ENCODE measurements around the gene ATP1A1.

The ATP1A1 gene

DNA sequence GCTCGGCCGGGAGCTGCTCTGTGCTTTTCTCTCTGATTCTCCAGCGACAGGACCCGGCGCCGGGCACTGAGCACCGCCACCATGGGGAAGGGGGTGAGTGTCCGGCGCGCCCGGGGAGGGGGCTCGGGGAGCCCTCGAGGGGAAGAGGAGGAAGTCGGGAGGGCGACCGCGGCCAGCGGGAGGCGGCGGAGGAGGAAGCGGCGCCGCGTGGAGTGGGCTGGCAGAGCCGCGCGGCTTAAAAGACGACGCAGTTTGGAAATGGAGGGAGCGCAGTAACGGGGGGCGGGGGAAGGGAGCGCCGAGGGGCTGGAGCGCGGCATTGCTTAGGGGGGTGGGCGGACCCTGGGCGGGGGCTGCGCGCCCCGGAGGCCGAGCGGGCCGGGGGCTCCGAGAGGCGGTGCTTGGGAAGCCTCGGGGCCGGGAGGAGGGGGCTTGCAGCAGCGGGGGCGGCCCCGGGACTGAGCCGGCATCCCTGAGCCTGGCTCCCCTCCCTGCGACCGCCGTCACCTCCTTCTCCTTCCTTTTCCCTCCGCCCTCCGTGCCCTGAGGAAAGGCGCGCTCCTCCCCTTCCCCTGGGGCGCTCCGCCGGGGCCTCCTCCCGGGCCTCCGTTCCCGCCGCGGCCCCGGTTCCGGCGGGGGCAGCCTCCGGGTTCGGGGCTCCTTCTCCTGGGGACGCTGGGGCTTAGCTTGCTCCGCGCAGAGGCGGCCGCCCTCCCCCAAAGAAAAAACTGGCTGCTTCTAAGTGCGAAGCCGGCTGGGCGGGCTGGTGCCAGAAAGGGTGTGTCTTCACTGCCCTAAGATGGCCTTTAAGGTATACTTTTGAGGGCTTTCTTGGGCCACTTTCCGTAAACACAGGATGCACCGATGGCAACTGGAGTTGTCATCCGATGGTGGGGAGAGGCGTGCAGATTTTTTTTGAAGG, 648 bp downstream of the ATP1A1 start:
- DNase-seq: peak; percentile 59

DNA sequence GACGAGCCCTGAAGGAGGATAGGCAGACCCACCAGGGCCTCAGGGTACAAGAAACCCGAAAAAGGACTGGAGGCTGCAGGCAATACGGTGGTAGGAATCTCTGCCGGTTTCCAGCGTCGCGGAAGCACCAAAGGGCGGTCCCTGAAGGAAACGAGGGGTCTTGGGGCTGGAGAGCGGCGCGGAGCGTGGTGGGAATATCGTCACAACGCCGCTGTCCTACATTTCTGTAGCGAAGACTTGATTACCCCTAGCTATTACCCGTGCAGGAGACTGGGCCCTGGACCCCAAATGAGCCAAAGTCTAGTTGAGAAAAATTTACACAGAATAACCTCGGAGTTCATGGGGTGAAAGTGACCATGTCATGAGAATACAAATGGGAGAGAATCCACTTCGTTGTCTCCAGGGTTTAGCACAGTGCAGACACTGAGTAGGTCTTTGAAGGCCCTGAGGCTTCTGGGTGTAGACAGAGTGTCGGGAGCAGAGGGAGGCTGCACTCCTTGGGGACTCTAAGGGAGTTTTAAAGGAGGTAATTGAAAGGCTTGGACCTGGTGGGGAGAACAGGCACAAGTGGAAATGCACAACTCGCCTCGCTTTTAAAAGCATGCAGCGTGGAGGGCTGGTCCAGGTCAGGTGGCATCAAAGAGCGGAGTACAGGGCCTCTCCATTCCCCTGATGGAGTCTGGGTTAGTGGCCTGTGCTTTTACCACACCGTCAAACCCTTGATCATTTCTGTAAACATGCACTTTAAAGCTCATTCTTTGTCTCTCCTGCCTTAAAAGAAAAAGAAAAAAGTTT, 1.5 kb downstream of the ATP1A1 start:
- peak; percentile 28 for DNase-seq

DNA sequence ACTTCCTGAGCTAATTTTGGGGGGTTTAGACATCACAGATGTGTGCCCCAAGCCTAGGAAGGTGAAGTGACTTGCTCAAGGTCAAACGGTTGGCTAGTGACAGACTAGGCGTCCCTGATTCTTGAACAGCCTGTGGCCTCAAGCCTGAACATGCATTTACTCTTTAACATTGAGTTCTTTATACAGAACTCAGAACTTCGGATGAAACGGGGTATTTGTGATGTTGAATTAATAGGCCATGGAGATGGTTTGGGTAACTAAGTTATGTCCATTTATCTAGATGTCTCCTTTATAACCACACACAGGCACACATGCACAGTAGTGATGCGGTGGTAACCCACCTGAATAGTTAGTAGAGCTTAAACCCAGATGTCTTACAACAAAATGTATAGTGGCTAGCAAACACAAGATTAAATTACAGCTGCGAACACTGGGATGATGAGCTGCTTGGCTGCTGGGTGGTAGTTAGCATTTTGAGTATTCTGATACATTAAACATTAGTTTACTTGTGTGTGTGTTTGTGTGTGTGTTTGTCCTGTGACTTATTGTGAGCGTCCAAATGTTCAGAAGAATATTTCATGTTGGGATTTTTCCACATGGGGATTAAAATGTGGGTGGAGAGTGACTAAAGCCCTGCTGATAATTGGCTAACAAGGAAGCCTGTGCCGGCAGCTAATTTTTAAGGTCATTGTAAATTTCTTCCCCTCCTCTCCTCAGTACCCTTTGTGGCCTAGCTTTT, 2.3 kb downstream of the ATP1A1 start:
- DNase-seq: peak; percentile 19

DNA sequence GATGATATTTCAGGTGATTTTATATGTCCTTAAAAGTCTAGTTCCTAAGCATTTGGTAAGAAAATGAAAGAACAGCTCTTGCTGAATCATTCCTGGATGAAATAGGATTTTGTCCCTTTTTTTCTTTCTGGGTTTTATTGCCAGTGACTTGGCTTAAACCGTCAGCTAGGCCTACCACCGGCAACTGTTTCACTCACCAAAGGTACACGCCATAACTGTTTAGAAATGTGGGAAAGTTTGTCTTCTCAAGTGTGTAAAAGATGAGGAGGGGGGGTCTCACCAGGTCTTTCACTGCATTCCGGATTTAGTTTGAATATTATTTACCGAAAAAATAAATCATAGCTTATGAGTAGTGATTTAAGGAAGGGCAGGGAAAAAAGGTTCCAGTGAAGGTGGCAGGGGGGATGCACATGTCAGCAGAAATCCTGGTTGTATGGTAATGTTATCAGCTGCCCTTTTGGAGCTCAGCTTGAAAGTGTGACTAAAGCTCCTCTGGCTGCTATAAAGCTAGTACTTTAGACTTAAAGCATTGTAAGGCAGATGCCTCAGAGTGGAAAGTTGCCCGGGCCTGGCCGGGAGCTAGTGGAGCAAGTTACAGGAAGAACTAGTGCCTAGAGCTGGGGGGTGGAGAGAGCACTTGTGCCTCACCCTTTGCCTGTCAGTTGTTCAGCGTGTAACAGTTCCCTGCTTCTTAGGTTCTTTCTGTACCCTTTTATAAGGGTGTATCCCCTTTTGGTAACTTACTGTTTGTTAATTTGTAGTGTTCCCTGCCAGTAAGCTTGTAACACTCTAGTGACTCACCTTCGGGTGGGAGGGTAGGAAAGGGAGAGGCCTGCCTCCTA, 3.1 kb downstream of the ATP1A1 start:
- peak; percentile 38 for DNase-seq

DNA sequence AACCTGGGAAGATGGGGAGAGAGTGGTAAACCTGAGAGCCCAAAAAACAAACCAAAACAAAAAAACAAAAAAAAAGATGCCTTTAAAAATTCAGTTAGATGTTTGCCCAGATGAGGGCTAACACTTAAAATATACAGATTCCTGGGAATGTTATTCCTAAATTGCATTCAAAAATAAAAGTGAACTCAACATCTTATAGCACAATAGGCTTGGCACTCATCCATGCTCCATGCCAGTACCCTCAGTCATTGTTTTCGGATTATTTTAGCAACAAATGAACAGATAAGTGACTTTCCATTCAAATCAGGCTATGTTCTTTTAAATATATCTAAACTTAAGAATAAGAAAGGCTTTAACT, 3.7 kb downstream of the ATP1A1 start:
- DNase-seq: no peak

DNA sequence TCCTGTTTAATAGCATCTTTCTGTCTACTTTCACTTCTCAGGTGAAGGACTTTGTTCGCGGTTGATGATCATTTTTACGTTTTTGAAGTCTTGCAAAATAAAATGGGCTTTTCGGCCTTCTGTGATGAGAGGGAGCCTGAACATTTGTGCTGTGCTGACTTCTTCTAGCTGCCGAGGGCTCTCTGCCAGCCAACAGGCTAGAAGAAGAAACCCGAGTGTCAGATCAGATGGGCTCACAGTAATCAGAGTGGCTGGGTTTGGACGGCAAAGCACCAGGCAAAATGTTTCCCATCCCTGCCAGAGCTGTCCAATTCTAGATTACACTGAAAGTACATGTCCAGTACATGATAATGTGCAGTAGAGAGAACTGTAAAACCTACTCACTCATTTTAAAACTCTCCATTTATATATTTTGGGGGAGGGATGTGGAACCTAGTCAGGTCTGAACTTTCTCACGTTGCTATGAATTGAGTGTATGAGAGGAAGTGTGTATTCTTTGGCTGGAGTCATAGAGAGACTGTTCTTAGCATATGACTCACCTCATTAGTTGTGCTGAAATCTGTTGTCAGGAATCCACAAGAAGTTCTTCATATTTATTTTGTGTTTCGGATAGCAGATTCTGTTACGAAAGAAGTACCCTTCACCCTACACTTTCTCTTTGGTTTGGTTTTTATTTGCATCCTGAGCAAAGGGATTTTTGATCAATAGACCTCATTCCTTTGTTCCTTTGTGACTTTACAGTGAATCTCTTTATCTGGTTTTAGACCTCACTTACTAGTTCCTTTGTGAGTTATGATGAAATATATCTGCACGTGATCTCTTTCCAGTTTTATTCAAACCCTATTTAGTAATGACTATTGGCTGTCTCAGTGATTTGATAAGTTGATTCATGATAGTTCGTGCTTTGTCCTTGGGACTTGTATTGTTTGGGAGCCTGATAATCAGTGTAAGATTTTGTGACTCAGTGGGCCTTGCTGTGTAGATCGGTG, 4.8 kb downstream of the ATP1A1 start:
- DNase-seq: peak; percentile 81

DNA sequence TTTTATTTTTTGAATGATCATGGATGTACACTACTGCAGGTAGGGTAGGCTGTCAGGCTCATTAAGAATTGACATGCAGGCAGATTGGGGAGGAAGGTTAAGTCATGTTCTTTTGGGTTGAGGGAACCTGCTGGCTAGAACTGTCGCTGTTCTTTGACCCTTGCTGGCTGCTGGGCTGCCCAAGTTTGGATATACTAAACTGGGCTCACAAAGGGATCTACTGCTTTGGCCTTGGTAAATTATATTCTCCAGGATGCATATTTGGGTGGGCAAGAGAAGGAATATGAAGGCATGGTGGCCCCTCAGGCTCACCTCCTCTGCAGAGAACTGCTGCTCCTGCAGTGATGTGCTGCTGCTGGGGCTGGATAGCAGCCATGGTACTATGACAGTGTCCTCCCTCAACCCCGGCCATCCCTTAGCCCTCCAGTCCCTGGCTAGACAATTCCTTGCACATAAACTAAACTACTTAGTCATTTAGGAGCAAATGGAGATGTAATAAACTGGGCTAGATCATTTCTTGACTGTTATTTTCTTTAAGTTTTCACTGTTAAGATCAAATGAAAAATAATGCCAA, 6.1 kb downstream of the ATP1A1 start:
- no peak for DNase-seq

DNA sequence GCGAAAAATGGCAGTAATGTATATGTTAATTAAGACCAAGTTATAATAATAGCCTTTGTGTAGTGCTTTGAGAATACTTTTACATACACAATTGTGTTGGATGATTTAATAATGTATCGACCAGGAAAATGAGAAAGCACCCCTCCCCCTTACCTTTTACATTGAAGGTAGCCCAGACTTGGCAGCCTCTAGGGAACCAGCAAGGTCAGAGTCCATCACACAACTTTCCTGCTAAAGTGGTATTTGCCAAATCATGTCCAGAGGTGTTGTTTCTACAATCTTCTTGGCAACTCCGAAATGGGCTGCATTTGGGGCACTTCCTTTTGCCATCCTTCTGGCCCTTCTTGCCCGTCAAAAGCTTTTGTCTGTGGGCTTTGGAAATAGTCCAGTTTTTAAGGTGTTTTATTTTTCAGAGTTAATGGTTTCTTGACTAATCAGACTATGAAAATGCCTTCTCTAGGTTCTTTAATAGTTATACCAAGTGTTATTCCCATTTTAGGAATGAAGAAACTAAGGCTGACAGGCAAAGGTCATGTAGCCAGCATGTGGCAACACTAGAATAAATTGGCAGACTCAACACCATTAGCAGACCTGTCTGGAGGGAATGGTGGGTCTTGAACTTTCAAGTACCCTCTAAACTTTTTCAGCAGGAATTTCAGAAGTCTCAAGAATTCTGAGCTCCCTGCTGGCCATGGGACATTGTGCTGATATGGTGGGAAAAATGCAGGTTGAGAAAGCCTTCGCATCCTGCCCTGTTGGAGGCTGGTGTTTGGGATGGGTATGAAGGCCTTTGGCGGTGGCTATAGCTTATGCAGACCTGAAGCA, 6.8 kb downstream of the ATP1A1 start:
- DNase-seq: no peak

DNA sequence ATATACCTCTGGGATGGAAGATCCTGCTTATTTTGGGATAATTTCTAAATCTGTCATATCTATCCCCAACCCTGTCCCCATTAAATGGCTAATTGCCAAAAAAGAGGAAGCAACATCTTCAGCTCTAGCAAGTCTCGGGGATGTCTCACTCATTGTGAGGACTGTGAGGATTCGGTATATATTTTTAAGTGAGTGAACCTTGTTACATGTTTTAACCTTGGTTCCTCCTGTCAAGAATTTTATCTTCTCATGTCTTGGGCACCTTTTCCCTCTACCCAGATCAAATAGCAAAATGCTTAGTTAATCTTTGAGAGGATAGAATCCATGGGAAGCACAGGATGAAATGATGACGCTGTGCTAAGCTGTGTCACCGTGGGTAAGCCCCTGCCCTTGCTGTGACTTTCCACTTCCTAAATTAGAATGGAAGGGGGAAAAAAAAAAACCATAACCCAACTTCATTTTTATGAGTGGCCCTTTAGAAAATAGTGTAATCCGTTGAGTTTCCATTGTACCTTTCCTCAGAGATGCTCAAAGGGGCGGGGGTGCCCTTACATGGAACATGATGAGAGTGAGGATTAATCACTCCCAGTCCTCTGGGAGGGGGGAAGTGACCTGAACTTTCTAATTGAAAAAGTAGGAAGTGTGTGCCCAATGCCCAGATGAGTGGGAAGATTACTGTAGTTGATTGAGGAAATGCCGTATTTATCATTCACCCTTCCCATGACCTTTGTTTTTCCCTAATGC, 7.6 kb downstream of the ATP1A1 start:
- DNase-seq: no peak

DNA sequence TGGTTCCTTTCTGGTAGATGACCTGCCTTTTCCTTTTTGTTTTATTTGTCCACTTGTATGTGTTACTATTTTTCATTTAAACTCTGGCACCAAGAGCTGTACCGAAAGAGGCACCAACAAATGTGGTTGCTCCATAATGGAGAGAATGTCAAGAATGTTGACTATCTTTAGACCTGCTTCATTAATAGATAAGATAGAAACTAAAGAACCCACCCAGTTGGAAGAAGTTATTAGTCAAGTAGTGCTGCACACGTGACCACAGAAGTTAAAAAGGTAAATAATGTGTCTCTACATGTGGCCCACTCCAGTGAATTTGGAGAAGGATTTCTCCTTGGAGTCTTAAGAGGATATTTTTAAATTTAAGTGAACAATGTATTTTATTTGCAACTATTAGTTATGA, 9.3 kb downstream of the ATP1A1 start:
- no peak for DNase-seq

DNA sequence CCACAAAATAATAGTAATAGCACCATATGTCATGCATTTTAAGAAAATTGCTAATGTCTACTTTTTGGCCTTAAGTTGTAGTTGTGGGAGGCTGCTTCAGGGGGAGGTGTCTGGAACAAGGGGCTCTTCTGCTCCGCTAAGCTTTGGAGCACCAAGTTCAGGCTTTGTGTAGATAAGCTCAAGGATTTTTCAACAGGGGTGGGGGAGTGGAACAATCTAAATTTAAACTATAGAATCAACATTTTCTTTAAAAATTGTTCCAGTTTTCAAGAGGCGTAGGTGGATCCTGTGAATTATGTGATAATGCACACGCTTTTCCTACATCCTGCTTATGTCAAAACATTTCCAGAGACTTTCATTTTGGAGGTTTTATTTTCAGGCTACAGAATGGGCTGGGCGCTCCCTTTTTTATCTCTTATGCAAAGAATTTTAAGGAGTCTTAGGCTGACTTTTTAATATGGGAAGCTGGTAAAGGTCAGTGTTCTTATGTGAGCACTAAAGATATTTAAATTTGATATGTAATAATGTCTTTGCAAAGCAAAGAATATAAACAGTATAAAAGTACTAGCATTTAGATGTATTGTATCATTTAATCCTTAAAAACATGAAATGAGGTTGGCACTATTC, 9.9 kb downstream of the ATP1A1 start:
- no peak for DNase-seq

DNA sequence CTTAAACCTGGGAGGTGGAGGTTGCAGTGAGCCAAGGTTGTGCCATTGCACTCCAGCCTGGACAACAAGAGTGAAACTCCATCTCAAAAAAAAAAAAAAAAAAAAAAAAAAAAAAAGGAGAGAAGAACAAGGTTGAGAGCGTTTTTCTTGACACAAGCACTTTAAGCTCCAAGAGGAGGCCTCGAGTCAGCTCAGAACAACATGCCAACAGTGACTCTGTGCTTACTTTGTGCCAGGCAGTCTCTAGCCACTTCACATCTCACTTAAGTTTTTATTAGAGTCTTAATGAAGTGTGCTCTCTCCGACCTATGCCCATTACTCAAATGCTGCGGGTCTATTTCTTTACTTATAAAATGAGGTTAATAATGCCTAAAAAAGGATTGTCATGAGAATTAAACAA, 13.0 kb downstream of the ATP1A1 start:
- no peak for DNase-seq

DNA sequence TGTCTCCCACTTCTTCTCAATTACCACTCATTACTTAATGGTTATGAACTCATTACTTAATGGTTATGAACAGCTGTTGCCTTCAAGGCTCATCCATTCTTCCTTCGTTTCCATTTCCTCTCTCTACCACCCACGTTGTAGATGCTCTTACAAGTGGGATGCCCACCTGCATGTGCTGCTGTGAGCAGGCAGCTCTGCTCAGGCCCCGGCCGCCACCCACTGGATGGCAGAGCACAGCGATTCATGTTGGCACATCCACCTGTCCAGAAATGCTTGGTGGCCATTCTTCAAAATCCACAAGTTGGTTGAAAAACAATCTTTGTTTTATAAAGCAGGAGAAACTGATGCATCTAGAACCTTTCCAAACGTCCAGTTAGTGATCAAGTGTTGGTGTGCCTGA, 14.5 kb downstream of the ATP1A1 start:
- no peak for DNase-seq

DNA sequence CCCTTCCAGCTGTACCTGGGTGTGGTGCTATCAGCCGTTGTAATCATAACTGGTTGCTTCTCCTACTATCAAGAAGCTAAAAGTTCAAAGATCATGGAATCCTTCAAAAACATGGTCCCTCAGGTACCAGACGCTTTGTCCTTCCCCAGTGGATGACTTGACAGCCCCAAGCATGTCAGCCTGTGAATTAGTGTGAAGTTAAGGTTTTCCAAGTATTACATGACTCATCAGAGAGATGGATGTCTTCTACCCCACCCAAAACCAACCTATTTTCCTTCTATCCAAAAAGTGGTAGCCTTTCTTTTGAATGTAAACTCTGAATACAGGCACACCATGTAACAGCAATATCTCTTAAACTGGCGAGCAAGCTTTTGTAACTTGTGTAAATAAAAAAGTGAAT, 15.1 kb downstream of the ATP1A1 start:
- peak; percentile 15 for DNase-seq

DNA sequence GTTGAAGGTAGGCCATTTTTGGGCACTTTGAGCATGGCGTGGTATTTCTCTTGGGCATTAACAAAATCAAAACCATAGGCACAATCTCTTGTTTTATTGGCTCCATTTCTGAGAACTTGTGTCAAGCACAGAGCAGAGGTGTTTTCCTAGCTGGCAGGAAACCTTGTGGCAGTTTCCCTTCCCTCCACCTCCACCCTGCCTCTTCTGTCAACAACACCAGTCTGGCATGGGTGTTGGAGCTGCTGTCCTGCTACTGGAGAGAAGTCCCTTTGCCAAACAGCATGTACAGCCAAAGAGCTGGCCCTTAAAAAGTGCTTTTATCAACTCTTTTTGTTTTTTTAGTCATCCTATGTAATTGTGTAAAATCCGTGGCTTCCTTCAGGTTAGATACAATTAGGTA, 16.0 kb downstream of the ATP1A1 start:
- DNase-seq: no peak

DNA sequence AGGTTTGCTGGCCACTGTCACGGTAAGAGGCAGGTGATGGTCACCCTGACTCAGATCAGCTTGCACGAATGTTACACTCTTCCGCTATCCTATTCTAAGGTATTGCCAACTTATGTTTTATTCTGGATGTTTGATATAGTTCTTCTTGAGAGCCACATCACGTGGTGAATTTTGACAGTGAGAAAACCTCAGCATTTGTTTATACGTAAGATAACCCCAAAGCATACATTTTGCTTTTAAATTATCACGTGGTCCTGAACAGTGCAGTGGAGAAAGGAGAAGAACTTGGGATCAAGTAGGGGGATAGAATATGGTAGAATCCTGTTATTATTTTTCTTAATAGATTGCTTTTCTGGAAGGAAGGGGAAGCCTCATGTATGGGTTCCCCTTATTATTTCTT, 16.6 kb downstream of the ATP1A1 start:
- no peak for DNase-seq

DNA sequence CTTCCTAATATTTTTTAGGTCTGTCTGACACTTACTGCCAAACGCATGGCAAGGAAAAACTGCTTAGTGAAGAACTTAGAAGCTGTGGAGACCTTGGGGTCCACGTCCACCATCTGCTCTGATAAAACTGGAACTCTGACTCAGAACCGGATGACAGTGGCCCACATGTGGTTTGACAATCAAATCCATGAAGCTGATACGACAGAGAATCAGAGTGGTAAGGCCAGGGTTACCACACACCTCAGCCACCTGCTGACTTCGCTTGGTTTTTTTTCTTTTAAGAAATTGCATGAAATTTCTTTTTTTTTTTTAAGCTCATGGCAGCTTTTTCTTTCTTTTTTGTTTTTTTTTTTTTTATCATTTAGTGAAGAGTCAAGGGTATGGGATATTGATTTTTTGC, 17.2 kb downstream of the ATP1A1 start:
- peak; percentile 72 for DNase-seq

DNA sequence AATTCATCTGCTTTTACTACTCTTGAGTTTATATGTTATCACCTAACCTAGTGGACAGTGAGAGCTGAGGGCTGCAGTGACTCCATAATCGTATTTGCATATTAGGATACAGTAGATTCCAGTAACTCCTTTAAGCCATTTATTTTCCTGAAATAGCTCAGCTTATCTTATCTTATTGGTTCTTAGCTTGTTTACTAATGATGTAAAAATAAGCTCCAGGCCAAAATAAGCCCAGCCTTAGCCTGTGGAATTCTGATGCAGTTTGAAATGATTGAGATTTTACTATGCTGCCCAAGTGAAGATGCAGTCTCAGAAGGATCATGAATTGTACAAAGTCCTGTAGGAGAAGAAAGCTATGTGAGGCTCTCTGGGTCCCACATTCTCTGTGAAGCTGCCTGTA, 18.1 kb downstream of the ATP1A1 start:
- no peak for DNase-seq
